ENCODE results near the gene FLT3. TPM values are rescaled to one million over a fixed set of nuclear protein-coding genes. Genes with fewer than 3 reads are reported as not detected.

FLT3 gene
- total and polyA plus RNA-seq, 2 of the 13 experiments (the other 11 are each of a cell fraction or from before 2014, with no cell fraction given): not detected

GRCh38 chr13:28138756-28139470 lies 38.5 kb upstream of the FLT3 start (continued):
- TF ChIP-seq ZSCAN9 (CRISPR knock-in tag; IDR thresholded peaks at IDR 0.05; ENCODE audit: borderline replicate concordance): no peak
- no peak for TF ChIP-seq ZNF431 (CRISPR knock-in tag; IDR thresholded peaks at IDR 0.05; ENCODE audit: borderline replicate concordance, low read depth)
- no peak for TF ChIP-seq MTF1 (CRISPR knock-in tag; IDR thresholded peaks at IDR 0.05)
- peak; percentile 7 for TF ChIP-seq HNRNPK (IDR thresholded peaks at IDR 0.05; ENCODE audit: low read depth, low read length, poor library complexity, severe bottlenecking)
- no peak for TF ChIP-seq GMEB2 (CRISPR knock-in tag; IDR thresholded peaks at IDR 0.05; ENCODE audit: low read depth)
- TF ChIP-seq ZNF513 (CRISPR knock-in tag; conservative IDR thresholded peaks at IDR 0.05): no peak
- no peak for TF ChIP-seq SSRP1 (CRISPR knock-in tag; IDR thresholded peaks at IDR 0.05)
- TF ChIP-seq ZNF510 (CRISPR knock-in tag; IDR thresholded peaks at IDR 0.05; ENCODE audit: low read depth): no peak
- no peak for TF ChIP-seq ZEB1 (IDR thresholded peaks at IDR 0.05; ENCODE audit: insufficient replicate concordance, low read depth)
- TF ChIP-seq ZNF619 (CRISPR knock-in tag; IDR thresholded peaks at IDR 0.05): no peak
- TF ChIP-seq EP300 (IDR thresholded peaks at IDR 0.05; ENCODE audit: low read depth in 2 of 2, low read length in 2 of 2): peak in 1 of 2 experiments; percentile 6; a peak in 1 of 4 replicates
- no peak for TF ChIP-seq EP300 (CRISPR knock-in tag; IDR thresholded peaks at IDR 0.05; ENCODE audit: borderline replicate concordance)
- TF ChIP-seq AHDC1 (CRISPR knock-in tag; IDR thresholded peaks at IDR 0.05; ENCODE audit: borderline replicate concordance): no peak
- TF ChIP-seq TERF1 (CRISPR knock-in tag; IDR thresholded peaks at IDR 0.05): no peak
- no peak for TF ChIP-seq ERF (CRISPR knock-in tag; IDR thresholded peaks at IDR 0.05)
- no peak for TF ChIP-seq ELF1 (CRISPR knock-in tag; IDR thresholded peaks at IDR 0.05)
- no peak for TF ChIP-seq ZBTB49 (CRISPR knock-in tag; IDR thresholded peaks at IDR 0.05; ENCODE audit: borderline replicate concordance)
